Measurements from ENCODE around the gene ZBED4. TPM values are rescaled to one million over a fixed set of nuclear protein-coding genes. Genes with fewer than 3 reads are reported as not detected.
A peak's percentile ranks its signal among the peaks of the same experiment; 100 is the strongest.
"Not testable (repeated sequence)": the region's sequence is repeated elsewhere in the genome, so short reads cannot be mapped to it uniquely, and the experiment has no call there.

Gene ZBED4
- total RNA-seq, 1 experiment from 2014 or later: 21.6 TPM

GRCh38 chr22:49817359-49817758 is 36.3 kb upstream of the ZBED4 start:
- H3K79me2 ChIP-seq (ENCODE audit: insufficient read depth, low read length): peaks cover 100% of the 10 kb centered on the region
- no peaks in the 10 kb centered on the region for H3K9me3 ChIP-seq (ENCODE audit: control insufficient read depth in 1 of 2, insufficient read depth in 1 of 2, low read depth in 1 of 2, low read length in 2 of 2)
- ChIA-PET RAD21 (ENCODE audit: low non-redundant PET in 1 of 2, low total read pairs in 2 of 2, uncharacterized antibody in 2 of 2, unreplicated experiment in 2 of 2) (no interaction called here), POLR2A (no interaction called here), CTCF (no interaction called here)
- no TSS peak for BruUV-seq (replicated peaks)
- peak; percentile 46; the same call in 1 of the 2 replicates for ATAC-seq
- peaks cover 0 to 17% of the 10 kb centered on the region in 2 experiments; a peak in 2 of 4 replicates for H3K4me1 ChIP-seq (ENCODE audit: control insufficient read depth in 1 of 2, insufficient read depth in 2 of 2, low read length in 2 of 2)
- peaks cover 7% of the 10 kb centered on the region; the same call in 1 of the 2 replicates for H4K20me1 ChIP-seq (ENCODE audit: insufficient read depth)
- H3K4me3 ChIP-seq (replicated peaks in 1 of 2; ENCODE audit: low read depth in 1 of 2, low read length in 2 of 2): no peak overlapping the region
- H3K27me3 ChIP-seq (ENCODE audit: insufficient read depth, low read length): no peaks in the 10 kb centered on the region
- H3K9ac ChIP-seq (ENCODE audit: low read length): no peak overlapping the region
- no peak overlapping the region for H2AFZ ChIP-seq (ENCODE audit: low read depth, low read length, poor library complexity, severe bottlenecking)
- H3K36me3 ChIP-seq (ENCODE audit: control insufficient read depth in 1 of 2, insufficient read depth in 2 of 2, low read length in 2 of 2): peaks cover 26 to 36% of the 10 kb centered on the region in 2 experiments; a peak in 3 of 4 replicates
- H3K4me2 ChIP-seq (ENCODE audit: low read length): no peak overlapping the region
- H3K9me2 ChIP-seq (ENCODE audit: insufficient read depth): no peaks in the 10 kb centered on the region
- no peak overlapping the region for H3K27ac ChIP-seq (ENCODE audit: low read depth, low read length)
- TF ChIP-seq CBX3 (IDR thresholded peaks at IDR 0.05; ENCODE audit: low read depth): no peak
- no peak for TF ChIP-seq RAD21 (IDR thresholded peaks at IDR 0.05; ENCODE audit: low read depth)
- TF ChIP-seq ATF3 (IDR thresholded peaks at IDR 0.05): no peak
- no peak for TF ChIP-seq ZBTB33 (IDR thresholded peaks at IDR 0.05; ENCODE audit: extremely low read depth, insufficient replicate concordance, low read length)
- no peak for TF ChIP-seq EGR1 (IDR thresholded peaks at IDR 0.05; ENCODE audit: low read depth)
- intact Hi-C loops (cut with micrococcal nuclease): no loop called here
- DNase-seq (ENCODE audit: low read depth, low spot score): no peak

- Histone ChIP-seq H3K9me2 (ENCODE audit: insufficient read depth) (no peaks in the 10 kb centered on the region), H3K27ac (ENCODE audit: low read depth, low read length) (no peak overlapping the region), H3K27me3 (ENCODE audit: insufficient read depth, low read length) (no peaks in the 10 kb centered on the region), H3K4me2 (ENCODE audit: low read length) (no peak overlapping the region), H3K9me3 (ENCODE audit: control insufficient read depth in 1 of 2, insufficient read depth in 1 of 2, low read depth in 1 of 2, low read length in 2 of 2) (no peaks in the 10 kb centered on the region), H3K4me3 (replicated peaks in 1 of 2; ENCODE audit: low read depth in 1 of 2, low read length in 2 of 2) (no peak overlapping the region), H2AFZ (ENCODE audit: low read depth, low read length, poor library complexity, severe bottlenecking) (no peak overlapping the region), H3K4me1 (ENCODE audit: control insufficient read depth in 1 of 2, insufficient read depth in 2 of 2, low read length in 2 of 2) (peaks cover 8 to 10% of the 10 kb centered on the region in 2 experiments), H3K79me2 (ENCODE audit: insufficient read depth, low read length) (peaks cover 100% of the 10 kb centered on the region), H4K20me1 (ENCODE audit: insufficient read depth) (peaks cover 7% of the 10 kb centered on the region; the same call in 1 of the 2 replicates), H3K9ac (ENCODE audit: low read length) (no peak overlapping the region), H3K36me3 (ENCODE audit: control insufficient read depth in 1 of 2, insufficient read depth in 2 of 2, low read length in 2 of 2) (peaks cover 39 to 48% of the 10 kb centered on the region in 2 experiments; a peak in 3 of 4 replicates)
- no peak for DNase-seq (ENCODE audit: low read depth, low spot score)
- BruUV-seq (replicated peaks): no TSS peak
- RAD21 ChIA-PET (ENCODE audit: low non-redundant PET in 1 of 2, low total read pairs in 2 of 2, uncharacterized antibody in 2 of 2, unreplicated experiment in 2 of 2): no interaction called here
- ATAC-seq: peak; percentile 42; the same call in 1 of the 2 replicates
- POLR2A ChIA-PET: no interaction called here
- intact Hi-C loops (cut with micrococcal nuclease): no loop called here
- TF ChIP-seq TCF7L2 (IDR thresholded peaks at IDR 0.05; ENCODE audit: borderline replicate concordance, extremely low read depth, insufficient read depth, insufficient read length) (no peak), CTCF (IDR thresholded peaks at IDR 0.05 in 2 of 3, conservative IDR thresholded peaks at IDR 0.05 in 1 of 3; ENCODE audit: borderline replicate concordance in 1 of 3, insufficient read depth in 1 of 3, low read depth in 2 of 3, low read length in 2 of 3) (peak in 2 of 3 experiments; percentile 14 to 18; a peak in 1 of 6 replicates)
- CTCF ChIA-PET: no interaction called here
Observed at GRCh38 chr22:49820984-49821383, 32.7 kb upstream of the ZBED4 start.

- H2AFZ ChIP-seq (ENCODE audit: low read depth, low read length, poor library complexity, severe bottlenecking); RAD21 ChIA-PET (ENCODE audit: low non-redundant PET in 1 of 2, low total read pairs in 2 of 2, uncharacterized antibody in 2 of 2, unreplicated experiment in 2 of 2); ATAC-seq; POLR2A ChIA-PET; H3K9me3 ChIP-seq (ENCODE audit: control insufficient read depth in 1 of 2, insufficient read depth in 1 of 2, low read depth in 1 of 2, low read length in 2 of 2); BruUV-seq (replicated peaks); intact Hi-C loops (cut with micrococcal nuclease); DNase-seq (ENCODE audit: low read depth, low spot score); H3K27me3 ChIP-seq (ENCODE audit: insufficient read depth, low read length); H3K9ac ChIP-seq (ENCODE audit: low read length); H3K4me3 ChIP-seq (replicated peaks in 1 of 2; ENCODE audit: low read depth in 1 of 2, low read length in 2 of 2); CTCF ChIA-PET; H3K9me2 ChIP-seq (ENCODE audit: insufficient read depth); H3K27ac ChIP-seq (ENCODE audit: low read depth, low read length); H4K20me1 ChIP-seq (ENCODE audit: insufficient read depth); H3K4me2 ChIP-seq (ENCODE audit: low read length): not testable (repeated sequence)
- peaks cover 39 to 43% of the 10 kb centered on the region in 2 experiments; a peak in 3 of 4 replicates for H3K36me3 ChIP-seq (ENCODE audit: control insufficient read depth in 1 of 2, insufficient read depth in 2 of 2, low read length in 2 of 2)
- H3K4me1 ChIP-seq (ENCODE audit: control insufficient read depth in 1 of 2, insufficient read depth in 2 of 2, low read length in 2 of 2): peaks cover 8 to 13% of the 10 kb centered on the region in 2 experiments
- H3K79me2 ChIP-seq (ENCODE audit: insufficient read depth, low read length): peaks cover 100% of the 10 kb centered on the region
Observed at GRCh38 chr22:49821741-49822140, 31.9 kb upstream of the ZBED4 start.
